Measurements from ENCODE around the gene PCDHGC3.

Gene PCDHGC3

GRCh38 chr5:141515141-141515540, 39.4 kb downstream of the PCDHGC3 start:
- H3K36me3 ChIP-seq (ENCODE audit: insufficient read depth, low read length), result peaks cover 40% of the 10 kb centered on the region
- H3K4me3 ChIP-seq (ENCODE audit: low read length), result no peak overlapping the region
- peaks cover 30% of the 10 kb centered on the region for H3K4me1 ChIP-seq (ENCODE audit: insufficient read depth, low read length)
- H2AFZ ChIP-seq (ENCODE audit: low read depth, low read length), result no peak overlapping the region
- H3K9me3 ChIP-seq (ENCODE audit: low read length), result peaks cover 3% of the 10 kb centered on the region
- H3K27me3 ChIP-seq (ENCODE audit: insufficient read depth, low read length), result no peaks in the 10 kb centered on the region

GRCh38 chr5:141515946-141516671, 40.3 kb downstream of the PCDHGC3 start:
- Histone ChIP-seq H3K4me1 (ENCODE audit: insufficient read depth, low read length) (peaks cover 37% of the 10 kb centered on the region), H3K27me3 (ENCODE audit: insufficient read depth, low read length) (no peaks in the 10 kb centered on the region), H2AFZ (ENCODE audit: low read depth, low read length) (no peak overlapping the region), H3K9me3 (ENCODE audit: low read length) (peaks cover 2% of the 10 kb centered on the region), H3K4me3 (ENCODE audit: low read length) (no peak overlapping the region), H3K36me3 (ENCODE audit: insufficient read depth, low read length) (peaks cover 34% of the 10 kb centered on the region)

GRCh38 chr5:141516672-141517025, 40.9 kb downstream of the PCDHGC3 start:
- Histone ChIP-seq H3K4me1 (ENCODE audit: insufficient read depth, low read length) (peaks cover 42% of the 10 kb centered on the region), H3K4me3 (ENCODE audit: low read length) (no peak overlapping the region), H3K36me3 (ENCODE audit: insufficient read depth, low read length) (peaks cover 29% of the 10 kb centered on the region), H3K27me3 (ENCODE audit: insufficient read depth, low read length) (no peaks in the 10 kb centered on the region), H2AFZ (ENCODE audit: low read depth, low read length) (no peak overlapping the region), H3K9me3 (ENCODE audit: low read length) (no peaks in the 10 kb centered on the region)

GRCh38 chr5:141517312-141517711, 41.5 kb downstream of the PCDHGC3 start:
- no peaks in the 10 kb centered on the region for H3K9me3 ChIP-seq (ENCODE audit: low read length)
- H3K36me3 ChIP-seq (ENCODE audit: insufficient read depth, low read length), result peaks cover 28% of the 10 kb centered on the region
- no peaks in the 10 kb centered on the region for H3K27me3 ChIP-seq (ENCODE audit: insufficient read depth, low read length)
- no peak overlapping the region for H2AFZ ChIP-seq (ENCODE audit: low read depth, low read length)
- H3K4me3 ChIP-seq (ENCODE audit: low read length), result no peak overlapping the region
- peaks cover 49% of the 10 kb centered on the region for H3K4me1 ChIP-seq (ENCODE audit: insufficient read depth, low read length)

- Histone ChIP-seq H2AFZ (ENCODE audit: low read depth, low read length) (no peak overlapping the region), H3K36me3 (ENCODE audit: insufficient read depth, low read length) (peaks cover 29% of the 10 kb centered on the region), H3K27me3 (ENCODE audit: insufficient read depth, low read length) (no peaks in the 10 kb centered on the region), H3K4me1 (ENCODE audit: insufficient read depth, low read length) (peaks cover 43% of the 10 kb centered on the region), H3K9me3 (ENCODE audit: low read length) (no peaks in the 10 kb centered on the region), H3K4me3 (ENCODE audit: low read length) (no peak overlapping the region)
Measured at GRCh38 chr5:141517880-141518617, 42.3 kb downstream of the PCDHGC3 start.

- peaks cover 39% of the 10 kb centered on the region for H3K4me1 ChIP-seq (ENCODE audit: insufficient read depth, low read length)
- no peak overlapping the region for H3K4me3 ChIP-seq (ENCODE audit: low read length)
- peaks cover 29% of the 10 kb centered on the region for H3K36me3 ChIP-seq (ENCODE audit: insufficient read depth, low read length)
- no peaks in the 10 kb centered on the region for H3K27me3 ChIP-seq (ENCODE audit: insufficient read depth, low read length)
- no peaks in the 10 kb centered on the region for H3K9me3 ChIP-seq (ENCODE audit: low read length)
- H2AFZ ChIP-seq (ENCODE audit: low read depth, low read length), result no peak overlapping the region
Measured at GRCh38 chr5:141518618-141519015, 42.9 kb downstream of the PCDHGC3 start.

GRCh38 chr5:141519605-141520565, 44.1 kb downstream of the PCDHGC3 start:
- Histone ChIP-seq H3K27me3 (ENCODE audit: insufficient read depth, low read length) (no peaks in the 10 kb centered on the region), H3K36me3 (ENCODE audit: insufficient read depth, low read length) (peaks cover 35% of the 10 kb centered on the region), H2AFZ (ENCODE audit: low read depth, low read length) (no peak overlapping the region), H3K9me3 (ENCODE audit: low read length) (no peaks in the 10 kb centered on the region), H3K4me1 (ENCODE audit: insufficient read depth, low read length) (peaks cover 34% of the 10 kb centered on the region), H3K4me3 (ENCODE audit: low read length) (no peak overlapping the region)

GRCh38 chr5:141521244-141521781, 45.5 kb downstream of the PCDHGC3 start:
- peaks cover 32% of the 10 kb centered on the region for H3K4me1 ChIP-seq (ENCODE audit: insufficient read depth, low read length)
- peaks cover 39% of the 10 kb centered on the region for H3K36me3 ChIP-seq (ENCODE audit: insufficient read depth, low read length)
- H3K9me3 ChIP-seq (ENCODE audit: low read length), result no peaks in the 10 kb centered on the region
- no peak overlapping the region for H3K4me3 ChIP-seq (ENCODE audit: low read length)
- H2AFZ ChIP-seq (ENCODE audit: low read depth, low read length), result no peak overlapping the region
- H3K27me3 ChIP-seq (ENCODE audit: insufficient read depth, low read length), result no peaks in the 10 kb centered on the region

- H3K36me3 ChIP-seq (ENCODE audit: insufficient read depth, low read length), result peaks cover 41% of the 10 kb centered on the region
- H3K4me1 ChIP-seq (ENCODE audit: insufficient read depth, low read length), result peaks cover 32% of the 10 kb centered on the region
- no peak overlapping the region for H2AFZ ChIP-seq (ENCODE audit: low read depth, low read length)
- no peaks in the 10 kb centered on the region for H3K27me3 ChIP-seq (ENCODE audit: insufficient read depth, low read length)
- H3K4me3 ChIP-seq (ENCODE audit: low read length), result no peak overlapping the region
- no peaks in the 10 kb centered on the region for H3K9me3 ChIP-seq (ENCODE audit: low read length)
Measured at GRCh38 chr5:141522301-141522700, 46.5 kb downstream of the PCDHGC3 start.

GRCh38 chr5:141523991-141524390, 48.2 kb downstream of the PCDHGC3 start:
- peaks cover 47% of the 10 kb centered on the region for H3K36me3 ChIP-seq (ENCODE audit: insufficient read depth, low read length)
- H3K4me1 ChIP-seq (ENCODE audit: insufficient read depth, low read length), result peaks cover 32% of the 10 kb centered on the region
- no peaks in the 10 kb centered on the region for H3K27me3 ChIP-seq (ENCODE audit: insufficient read depth, low read length)
- H2AFZ ChIP-seq (ENCODE audit: low read depth, low read length), result no peak overlapping the region
- no peak overlapping the region for H3K4me3 ChIP-seq (ENCODE audit: low read length)
- H3K9me3 ChIP-seq (ENCODE audit: low read length), result no peaks in the 10 kb centered on the region

- H3K4me3 ChIP-seq (ENCODE audit: low read length), result no peak overlapping the region
- peaks cover 50% of the 10 kb centered on the region for H3K36me3 ChIP-seq (ENCODE audit: insufficient read depth, low read length)
- peaks cover 32% of the 10 kb centered on the region for H3K4me1 ChIP-seq (ENCODE audit: insufficient read depth, low read length)
- no peak overlapping the region for H2AFZ ChIP-seq (ENCODE audit: low read depth, low read length)
- no peaks in the 10 kb centered on the region for H3K9me3 ChIP-seq (ENCODE audit: low read length)
- H3K27me3 ChIP-seq (ENCODE audit: insufficient read depth, low read length), result no peaks in the 10 kb centered on the region
Measured at GRCh38 chr5:141524604-141525597, 49.1 kb downstream of the PCDHGC3 start.

- Histone ChIP-seq H3K4me3 (ENCODE audit: low read length) (no peak overlapping the region), H2AFZ (ENCODE audit: low read depth, low read length) (no peak overlapping the region), H3K4me1 (ENCODE audit: insufficient read depth, low read length) (peaks cover 29% of the 10 kb centered on the region), H3K9me3 (ENCODE audit: low read length) (no peaks in the 10 kb centered on the region), H3K36me3 (ENCODE audit: insufficient read depth, low read length) (peaks cover 50% of the 10 kb centered on the region), H3K27me3 (ENCODE audit: insufficient read depth, low read length) (no peaks in the 10 kb centered on the region)
Measured at GRCh38 chr5:141525653-141526052, 49.9 kb downstream of the PCDHGC3 start.
